GM21825 (cell line): ENCODE data around the gene EGLN2.
"Not testable (repeated sequence)": the region's sequence is repeated elsewhere in the genome, so short reads cannot be mapped to it uniquely, and the experiment has no call there.

Experiments
- ATAC-seq: cut with Tn5 transposase; IDR thresholded peaks from one replicate; pipeline ENCODE4 v1.9.1; 2021; ENCODE audit warnings: mild to moderate bottlenecking, moderate library complexity; ENCODE audit not compliant: unreplicated experiment

EGLN2 gene

DNA sequence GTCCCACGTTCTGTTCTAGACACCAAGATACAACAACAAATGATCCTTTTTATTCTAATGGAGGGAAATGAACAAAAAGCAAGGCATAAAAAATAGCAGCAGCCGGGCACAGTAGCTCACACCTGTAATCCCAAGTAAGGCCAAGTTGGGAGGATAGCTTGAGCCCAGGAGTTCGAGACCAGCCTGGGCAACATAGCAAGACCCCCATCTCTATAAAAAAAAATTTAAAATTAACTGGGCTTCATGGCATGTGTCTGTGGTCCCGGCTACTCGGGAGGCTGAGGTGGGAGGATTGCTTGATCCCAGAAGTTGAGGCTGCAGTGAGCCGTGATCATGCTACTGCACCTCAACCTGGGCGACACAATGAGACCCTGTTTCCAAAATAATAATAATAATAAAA lies 22.6 kb upstream of the EGLN2 start:
- ATAC-seq: no peak

DNA sequence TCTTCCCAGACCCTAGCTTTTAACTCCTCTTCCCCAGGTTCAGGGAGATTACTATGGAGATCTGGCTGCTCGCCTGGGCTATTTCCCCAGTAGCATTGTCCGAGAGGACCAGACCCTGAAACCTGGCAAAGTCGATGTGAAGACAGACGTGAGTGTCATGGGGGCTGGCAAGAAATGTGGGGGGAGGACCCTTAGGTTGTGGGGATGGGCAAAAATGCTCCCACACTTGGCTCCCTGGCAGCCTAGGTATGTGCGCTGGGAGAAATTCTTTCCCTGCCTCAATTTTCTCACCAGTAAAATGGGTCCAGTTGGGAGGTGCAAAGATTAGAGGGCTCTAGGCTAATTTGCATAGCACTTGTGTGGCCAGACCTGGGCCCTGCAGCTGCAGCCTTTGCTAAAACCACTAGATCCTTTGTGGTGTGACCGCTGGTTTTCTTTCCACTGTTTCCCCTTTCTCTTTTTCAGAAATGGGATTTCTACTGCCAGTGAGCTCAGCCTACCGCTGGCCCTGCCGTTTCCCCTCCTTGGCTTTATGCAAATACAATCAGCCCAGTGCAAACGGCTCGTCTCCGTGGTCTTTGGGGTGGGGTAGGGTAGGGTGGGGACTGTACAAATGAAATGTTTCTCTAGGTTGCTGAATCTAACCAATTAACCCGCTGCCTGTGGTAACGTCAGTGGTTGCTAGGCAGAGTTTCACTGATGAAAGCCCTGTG lies 21.9 kb upstream of the EGLN2 start:
- peak; percentile 56 for ATAC-seq

DNA sequence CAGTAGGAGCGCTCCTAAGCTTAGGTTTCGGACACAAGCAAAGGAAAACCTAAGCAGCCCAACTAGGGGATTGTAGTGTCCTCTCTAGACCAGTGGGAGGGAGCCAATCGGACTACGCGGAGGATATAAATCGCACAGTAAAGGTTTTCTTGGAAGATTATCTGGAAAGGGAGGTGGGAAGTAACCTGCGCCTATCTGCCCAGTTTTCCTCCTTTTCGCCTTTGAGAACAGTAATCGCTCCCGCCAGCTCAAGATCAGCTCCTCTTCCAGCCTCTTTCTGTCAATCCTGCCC lies 21.4 kb upstream of the EGLN2 start:
- ATAC-seq: no peak

DNA sequence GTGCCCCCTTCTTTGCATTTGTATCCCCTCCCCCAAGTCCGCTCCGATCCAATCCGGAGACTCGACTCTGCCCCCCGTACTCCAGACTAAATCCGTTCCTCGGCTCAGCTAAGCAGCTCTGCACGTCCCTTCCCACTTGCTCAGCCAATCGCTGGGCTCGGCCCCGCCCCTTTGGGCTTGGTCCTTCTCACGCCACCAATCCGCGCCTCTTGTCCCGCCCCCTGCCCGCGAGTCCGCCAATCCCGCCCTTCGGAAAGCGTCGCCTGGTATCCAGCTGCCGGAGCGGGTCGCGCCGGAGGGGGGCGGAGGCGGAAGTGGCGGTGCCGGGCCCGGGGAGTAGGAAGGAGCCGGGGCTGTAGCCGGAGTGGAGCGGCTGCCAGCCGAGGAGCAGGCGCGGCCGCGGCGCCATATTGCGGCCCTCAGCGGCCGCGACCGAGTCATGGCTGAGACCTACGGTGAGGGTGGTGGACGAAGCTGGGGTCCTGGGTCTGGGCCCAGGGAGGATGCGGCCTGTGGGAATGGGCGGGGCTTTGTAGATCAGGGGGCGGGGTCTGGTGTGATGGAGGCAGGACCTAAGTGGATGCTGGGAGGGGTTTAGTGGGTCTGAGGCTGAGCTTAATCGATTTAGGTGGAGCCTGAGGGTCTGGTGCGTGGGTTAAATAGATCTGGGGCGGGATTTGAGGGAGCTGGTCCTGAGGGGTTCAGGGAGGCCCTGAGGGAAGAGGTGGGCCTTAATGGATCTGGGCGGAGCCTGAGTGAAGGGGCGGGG lies 20.9 kb upstream of the EGLN2 start, which contains the start of gene RAB4B:
TSS of gene RAB4B (plus strand) at position 311 of the 769 bp plus-strand sequence. CDS start at position 440, 129 bp downstream.
- peak; percentile 55 for ATAC-seq

DNA sequence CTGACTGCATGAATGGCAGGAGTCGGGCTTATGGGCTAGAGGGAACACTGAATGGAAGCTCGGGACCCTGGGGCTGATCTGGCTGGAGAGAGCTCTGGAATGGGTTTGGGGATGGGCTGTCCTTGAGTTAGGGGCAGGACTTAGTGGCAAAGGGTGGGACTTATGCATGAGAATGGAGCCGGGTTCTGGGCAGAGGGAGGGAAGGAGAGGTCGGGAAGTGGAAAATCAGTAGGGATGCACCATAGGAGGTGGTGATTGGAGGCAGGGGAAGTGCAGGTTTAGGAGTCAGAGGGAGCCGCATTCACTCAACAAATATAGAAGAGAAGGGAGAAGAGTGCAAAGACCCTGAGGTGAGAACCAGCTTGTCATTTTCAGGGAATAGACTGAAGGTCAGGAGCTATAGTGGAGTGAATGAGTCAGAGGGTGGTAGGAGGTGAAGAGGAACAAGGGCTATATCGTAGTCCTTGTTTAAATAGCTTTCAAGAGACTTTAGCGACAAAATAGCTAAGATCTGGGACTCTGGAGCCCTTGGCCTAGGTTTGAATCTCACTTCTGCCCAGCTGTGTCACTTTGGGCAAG lies 20.2 kb upstream of the EGLN2 start:
- no peak for ATAC-seq

DNA sequence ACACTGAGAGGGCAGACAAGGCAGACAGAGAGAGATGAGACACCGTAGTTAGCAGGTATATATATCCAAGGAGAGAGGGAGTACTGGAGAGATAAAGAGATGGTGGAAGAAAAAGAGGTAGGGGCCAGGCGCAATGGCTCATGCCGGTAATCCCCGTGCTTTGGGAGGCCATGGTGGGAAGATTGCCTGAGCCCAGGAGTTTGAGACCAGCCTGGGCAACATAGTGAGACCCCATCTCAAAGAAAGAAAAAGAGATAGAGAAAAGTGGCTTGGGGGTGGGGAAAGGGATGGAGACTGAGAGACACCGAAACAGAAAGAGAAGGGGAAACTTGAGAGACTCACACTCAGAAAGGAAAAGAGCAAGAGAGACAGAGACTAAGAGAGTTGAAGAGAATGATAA lies 18.4 kb upstream of the EGLN2 start:
- ATAC-seq: no peak

DNA sequence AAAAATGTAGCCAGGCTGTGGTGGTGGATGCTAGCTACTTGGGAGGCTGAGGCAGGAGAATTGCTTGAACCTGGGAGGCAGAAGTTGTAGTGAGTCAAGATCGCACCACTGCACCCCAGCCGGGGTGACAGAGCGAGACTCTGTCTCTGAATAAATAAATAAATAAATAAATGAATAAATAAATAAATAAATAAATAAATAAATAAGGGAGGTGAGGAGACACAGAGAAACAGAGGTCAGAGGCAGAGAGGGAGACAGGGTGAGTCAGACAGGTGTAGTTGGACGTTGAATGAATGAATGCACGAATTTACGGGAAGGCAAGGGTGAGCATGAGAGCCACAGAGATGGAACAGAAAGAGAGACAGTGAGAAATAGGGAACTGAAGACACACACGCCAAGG lies 17.9 kb upstream of the EGLN2 start:
- ATAC-seq: no peak

DNA sequence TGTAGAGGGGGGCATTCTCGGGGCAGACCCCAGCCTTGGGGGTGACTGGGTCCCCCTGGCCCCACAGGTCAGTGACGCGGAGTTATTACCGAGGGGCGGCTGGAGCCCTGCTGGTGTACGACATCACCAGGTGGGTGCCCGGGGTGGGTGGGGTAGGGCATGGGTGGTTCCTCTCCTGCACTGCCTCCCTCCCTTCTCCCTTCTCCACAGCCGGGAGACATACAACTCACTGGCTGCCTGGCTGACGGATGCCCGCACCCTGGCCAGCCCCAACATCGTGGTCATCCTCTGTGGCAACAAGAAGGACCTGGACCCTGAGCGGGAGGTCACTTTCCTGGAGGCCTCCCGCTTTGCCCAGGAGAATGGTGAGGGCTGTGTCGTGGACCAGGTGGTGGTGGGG lies 15.3 kb upstream of the EGLN2 start:
- ATAC-seq: no peak

DNA sequence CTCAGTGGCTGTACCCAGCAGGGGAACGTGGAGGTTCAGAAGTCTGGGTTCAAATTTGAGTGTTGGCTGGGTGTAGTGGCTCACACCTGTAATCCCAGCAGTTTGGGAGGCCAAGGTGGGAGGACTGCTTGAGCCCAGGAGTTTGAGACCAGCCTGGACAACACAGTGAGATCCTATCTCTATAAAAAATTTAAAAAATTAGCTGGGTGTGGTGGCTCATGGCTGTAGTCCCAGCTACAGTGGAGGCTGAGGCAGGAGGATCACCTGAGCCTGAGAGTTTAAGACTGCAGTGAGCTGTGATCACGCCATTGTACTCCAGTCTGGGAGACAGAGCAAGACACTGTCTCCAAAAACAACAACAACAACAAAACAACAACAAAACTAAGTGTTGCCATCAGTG lies 14.8 kb upstream of the EGLN2 start:
- ATAC-seq: not testable (repeated sequence)

DNA sequence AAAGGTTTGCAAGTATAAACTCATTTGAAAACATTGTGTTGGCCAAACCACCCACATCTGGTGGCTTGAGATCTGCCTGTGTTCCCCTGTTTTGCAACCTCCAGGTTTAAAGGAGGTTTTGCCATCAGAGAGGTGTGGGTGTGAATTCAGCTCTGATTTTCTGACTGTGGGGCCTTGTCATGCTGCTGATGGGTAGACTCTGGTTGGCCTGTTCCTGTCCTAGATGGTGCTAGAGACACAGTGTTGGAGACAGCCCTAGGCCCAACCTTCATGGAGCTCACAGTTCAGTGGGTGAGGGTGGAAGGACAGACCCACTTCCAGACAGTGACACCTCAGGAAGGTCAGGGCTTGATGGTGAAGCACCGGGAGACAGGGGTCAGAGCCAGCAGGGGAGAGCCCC lies 13.5 kb upstream of the EGLN2 start:
- no peak for ATAC-seq

DNA sequence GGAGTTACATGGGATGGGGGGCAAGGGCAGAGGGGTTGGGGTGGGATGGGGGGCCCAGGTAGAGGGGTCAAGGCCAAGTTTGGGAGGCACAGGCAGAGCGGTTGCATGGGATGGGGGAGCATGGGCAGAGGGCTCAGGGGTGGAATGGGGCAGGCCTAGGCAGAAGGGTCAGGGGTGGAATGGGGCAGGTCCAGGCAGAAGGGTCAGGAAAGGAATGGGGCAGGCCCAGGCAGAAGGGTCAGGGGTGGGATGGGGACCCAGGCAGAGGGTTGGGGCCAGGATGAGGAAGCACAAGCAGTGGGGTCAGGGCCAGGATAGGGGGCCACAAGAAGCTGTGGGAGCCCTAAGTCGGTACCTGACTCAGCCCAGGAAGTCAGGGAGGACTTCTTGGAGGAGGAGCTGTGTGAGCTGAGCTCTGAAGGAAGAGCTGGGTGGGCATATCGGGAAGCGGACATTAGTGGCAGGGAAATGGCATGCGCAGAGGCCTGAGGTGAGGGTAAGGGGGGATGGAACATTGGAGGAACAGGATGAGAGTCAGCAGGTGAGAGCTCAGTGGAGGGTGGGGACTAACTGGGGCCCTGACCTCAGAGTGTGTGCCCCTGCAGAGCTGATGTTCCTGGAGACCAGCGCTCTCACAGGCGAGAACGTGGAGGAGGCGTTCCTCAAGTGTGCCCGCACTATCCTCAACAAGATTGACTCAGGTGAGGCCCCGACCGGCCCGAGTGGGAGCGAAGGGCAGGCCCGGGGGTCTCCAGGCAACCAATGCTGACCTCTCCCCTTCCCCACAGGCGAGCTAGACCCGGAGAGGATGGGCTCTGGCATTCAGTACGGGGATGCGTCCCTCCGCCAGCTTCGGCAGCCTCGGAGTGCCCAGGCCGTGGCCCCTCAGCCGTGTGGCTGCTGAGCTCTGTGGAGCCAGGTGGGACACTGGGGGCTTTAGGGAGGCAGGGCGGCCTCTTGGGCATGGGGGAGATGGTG lies 12.6 kb upstream of the EGLN2 start:
- no peak for ATAC-seq

DNA sequence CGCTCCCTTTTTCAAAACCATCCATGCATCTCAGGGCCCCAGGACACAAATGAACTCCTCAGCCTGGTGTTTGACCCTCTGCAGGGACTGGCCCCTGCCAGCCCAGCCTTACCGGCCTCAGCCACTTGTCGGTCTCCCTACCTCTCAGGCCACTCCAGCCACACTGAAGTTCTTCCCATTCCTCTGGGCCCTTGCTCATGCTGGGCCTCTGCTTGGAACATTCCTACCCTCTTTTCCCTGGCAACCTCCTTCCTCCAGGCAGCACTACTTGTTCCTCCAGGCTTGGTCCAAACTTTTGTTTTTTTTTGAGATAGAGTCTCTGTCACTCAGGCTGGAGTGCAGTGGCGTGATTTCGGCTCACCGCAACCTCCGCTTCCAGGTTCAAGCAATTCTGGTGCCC lies 7.6 kb upstream of the EGLN2 start:
- ATAC-seq: no peak

DNA sequence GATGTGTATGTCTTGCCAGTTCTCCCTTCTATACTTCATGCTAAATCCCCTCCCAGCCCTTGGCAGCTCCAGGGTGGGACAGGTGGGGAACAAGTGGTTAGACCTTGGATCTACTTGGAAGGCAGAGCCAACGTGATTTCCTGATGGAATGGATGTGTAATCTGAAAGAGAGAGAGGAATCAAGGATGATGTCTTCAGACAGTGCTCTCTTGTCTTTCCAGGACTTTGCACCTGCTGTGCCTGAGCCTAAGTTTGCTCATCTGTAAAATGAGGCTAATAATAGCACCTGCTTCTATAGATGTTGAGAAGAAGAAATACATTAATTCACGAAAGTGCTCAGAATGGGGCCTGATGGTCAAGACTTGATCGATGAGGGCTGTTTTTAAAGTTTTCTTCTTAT lies 7.0 kb upstream of the EGLN2 start:
- ATAC-seq: no peak

DNA sequence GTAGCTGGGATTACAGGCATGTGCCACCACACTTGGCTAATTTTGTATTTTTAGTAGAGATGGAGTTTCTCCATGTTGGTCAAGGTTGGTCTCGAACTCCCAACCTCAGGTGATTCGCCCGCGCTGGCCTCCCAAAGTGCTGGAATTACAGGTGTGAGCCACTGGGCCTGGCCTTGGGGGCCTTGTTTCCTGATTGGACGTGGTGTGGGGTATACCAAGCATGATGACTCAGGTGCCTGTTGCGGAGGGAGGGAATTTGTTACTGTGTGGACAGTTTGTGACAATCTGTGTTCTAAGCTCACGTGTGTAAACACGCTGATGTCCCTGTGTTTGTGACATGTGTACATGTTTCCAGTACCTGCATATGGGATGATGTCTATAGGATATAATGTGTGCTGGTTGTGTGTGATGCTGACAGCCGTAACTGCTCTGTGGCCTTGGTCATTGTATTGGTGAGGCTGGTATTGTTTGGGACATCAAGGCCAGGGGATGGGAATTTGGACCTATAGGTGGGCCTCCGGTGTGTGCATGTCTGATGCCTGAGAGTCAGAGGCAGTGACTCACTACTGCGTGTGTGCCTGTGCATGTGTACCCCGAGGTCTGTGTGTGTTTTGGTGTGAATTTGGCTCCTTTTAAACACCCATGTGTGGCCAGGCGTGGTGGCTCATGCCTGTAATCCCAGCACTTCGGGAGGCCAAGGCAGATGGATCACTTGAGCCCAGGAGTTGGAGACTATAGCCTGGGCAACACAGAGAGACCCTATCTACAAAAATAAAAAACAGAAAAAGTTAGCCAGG lies 1.6 kb upstream of the EGLN2 start:
- ATAC-seq: no peak

DNA sequence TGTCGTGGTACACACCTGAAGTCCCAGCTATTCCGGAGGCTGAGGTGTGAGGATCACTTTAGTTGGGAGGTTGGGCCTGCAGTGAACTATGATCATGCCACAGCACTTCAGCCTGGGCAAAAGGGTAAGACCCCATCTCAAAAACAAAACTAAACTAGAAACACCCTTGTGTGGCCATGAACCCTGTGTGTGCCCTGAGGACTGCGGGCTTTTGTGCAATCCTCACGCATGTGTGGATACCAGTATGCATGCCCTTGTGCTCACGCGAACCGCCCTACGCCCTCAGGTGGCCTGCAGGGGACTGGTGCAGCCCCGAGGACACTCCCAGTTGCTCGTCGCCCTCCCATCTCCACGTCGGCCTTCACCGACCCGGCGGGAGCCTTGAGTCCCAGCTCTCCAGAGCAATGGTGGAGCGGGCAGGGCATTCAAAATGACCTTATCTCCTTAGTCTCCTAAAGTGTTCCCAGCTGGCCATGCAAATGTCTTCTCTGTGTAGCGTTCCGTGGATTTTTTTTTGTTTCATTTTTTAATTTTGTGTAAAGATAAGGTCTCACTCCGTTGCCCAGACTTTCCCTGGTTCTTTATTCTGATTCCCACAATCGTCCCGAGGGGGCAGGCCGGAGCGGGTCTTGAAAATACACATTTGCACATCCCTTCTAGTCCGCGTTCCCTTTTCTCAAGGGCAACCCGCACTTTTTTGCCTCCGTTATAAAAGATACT lies 868 bp upstream of the EGLN2 start:
- ATAC-seq: peak; percentile 29

DNA sequence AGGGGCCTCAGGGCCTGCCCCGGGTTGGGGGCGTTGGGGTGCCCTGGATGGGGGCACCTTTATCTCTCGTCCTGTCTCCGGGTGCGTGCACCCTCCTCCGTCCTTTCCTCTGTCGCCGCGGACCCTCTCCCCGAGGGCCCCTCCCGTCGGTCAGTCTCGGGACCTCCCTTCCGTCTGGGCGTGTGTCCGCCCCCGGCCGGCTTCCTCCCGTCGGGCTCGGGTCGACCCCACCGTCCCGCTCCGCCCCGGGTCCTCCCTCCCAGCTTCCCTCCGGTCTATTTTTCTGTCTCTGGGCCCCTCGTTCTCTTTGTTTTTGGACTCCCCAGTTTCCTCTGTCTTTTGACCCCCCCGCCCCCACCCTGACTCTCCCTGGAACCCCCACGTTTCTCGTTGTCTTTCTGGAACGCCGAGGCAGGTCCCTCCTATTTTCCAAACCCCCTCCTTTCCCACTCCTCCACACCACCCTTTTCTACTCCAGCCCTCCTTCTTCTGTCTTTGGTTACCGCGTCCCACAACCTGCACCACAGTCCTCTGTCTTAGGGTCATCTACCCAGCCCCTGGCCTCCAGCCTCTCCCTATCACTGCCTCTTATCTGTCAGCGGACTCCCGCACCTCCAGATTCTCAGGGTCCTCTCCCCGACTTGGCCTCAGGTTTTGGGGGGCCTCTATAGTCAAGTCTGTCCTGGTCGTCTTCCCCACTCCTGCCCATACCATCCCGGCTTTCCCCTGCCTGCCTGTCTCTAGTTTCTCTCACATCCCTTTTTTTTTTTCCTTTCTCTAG lies 757 bp downstream of the EGLN2 start:
- no peak for ATAC-seq

DNA sequence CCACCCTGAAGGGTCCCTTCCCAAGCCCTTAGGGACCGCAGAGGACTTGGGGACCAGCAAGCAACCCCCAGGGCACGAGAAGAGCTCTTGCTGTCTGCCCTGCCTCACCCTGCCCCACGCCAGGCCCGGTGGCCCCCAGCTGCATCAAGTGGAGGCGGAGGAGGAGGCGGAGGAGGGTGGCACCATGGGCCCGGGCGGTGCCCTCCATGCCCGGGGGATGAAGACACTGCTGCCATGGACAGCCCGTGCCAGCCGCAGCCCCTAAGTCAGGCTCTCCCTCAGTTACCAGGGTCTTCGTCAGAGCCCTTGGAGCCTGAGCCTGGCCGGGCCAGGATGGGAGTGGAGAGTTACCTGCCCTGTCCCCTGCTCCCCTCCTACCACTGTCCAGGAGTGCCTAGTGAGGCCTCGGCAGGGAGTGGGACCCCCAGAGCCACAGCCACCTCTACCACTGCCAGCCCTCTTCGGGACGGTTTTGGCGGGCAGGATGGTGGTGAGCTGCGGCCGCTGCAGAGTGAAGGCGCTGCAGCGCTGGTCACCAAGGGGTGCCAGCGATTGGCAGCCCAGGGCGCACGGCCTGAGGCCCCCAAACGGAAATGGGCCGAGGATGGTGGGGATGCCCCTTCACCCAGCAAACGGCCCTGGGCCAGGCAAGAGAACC lies 1.5 kb downstream of the EGLN2 start:
- no peak for ATAC-seq

DNA sequence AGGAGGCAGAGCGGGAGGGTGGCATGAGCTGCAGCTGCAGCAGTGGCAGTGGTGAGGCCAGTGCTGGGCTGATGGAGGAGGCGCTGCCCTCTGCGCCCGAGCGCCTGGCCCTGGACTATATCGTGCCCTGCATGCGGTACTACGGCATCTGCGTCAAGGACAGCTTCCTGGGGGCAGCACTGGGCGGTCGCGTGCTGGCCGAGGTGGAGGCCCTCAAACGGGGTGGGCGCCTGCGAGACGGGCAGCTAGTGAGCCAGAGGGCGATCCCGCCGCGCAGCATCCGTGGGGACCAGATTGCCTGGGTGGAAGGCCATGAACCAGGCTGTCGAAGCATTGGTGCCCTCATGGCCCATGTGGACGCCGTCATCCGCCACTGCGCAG lies 2.0 kb downstream of the EGLN2 start:
- no peak for ATAC-seq
